CD4-positive, alpha-beta T cell treated with Interferon alpha-2 for 1 hour (primary cell): ENCODE measurements around the gene SLC35F1.

Source experiments
- DNase-seq, 2 donors: peaks; one replicate each; pipeline ENCODE4 v3.0.0-alpha.2; 2020 to 2022

Gene SLC35F1

GRCh38 chr6:118288355-118289124, 381.5 kb downstream of the SLC35F1 start:
- no peak for DNase-seq

GRCh38 chr6:118292558-118292957, 385.5 kb downstream of the SLC35F1 start:
- no peak for DNase-seq

DNA sequence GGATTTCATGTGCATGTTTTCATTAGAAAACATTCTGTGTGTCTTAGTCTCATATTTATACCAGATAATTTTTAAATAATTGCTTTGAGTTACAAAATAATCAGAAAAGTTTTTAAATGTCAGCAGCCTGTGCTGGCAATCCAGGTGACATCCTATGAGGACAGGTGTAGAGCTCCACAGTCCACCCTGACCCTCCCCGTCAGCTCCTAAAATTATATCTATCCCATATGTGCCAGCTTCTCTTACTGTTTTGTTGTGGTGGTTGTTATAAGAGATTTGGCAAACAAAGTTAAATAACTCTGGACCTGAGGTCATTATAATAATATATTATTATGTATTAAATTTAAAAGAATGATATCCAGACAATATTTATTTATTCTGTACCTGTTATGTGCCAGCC, 387.8 kb downstream of the SLC35F1 start:
- no peak for DNase-seq

DNA sequence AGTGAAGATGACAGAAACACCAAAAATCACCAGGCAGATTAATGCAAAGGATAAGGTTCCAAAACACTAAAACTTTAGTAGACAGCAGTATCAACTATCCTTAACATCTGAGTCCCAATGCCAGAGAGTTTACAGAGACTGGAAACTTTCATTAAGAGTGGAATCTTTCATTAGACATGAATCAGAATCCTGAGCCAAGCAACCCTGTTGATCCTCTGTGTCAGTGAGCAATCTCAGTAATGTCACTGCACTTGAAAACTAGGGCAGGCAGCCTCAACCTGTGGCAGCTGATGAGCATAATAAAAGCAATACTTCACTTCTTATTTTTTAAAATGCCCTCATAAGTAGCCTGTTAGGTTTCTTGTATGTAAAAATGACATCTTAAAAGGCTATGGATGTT, 388.3 kb downstream of the SLC35F1 start:
- DNase-seq, result no peak

GRCh38 chr6:118296129-118296901, 389.3 kb downstream of the SLC35F1 start:
- no peak for DNase-seq

DNA sequence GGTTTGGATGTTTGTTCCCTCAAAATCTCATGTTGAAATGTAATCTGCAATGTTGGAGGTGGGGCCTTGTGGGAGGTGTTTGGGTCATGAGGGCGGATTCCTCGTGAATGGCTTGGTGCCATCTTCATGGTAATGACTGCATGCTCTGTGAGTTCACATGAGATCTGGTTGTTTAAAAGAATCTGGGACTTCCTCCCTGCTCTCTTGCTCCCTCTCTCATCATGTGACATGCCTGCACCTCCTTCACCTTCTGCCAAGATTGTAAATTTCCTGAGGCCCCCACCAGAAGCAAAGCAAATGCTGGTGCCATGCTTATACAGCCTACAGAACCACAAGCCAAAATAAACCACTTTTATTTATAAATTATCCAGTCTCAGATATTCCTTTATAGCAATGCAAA, 390.8 kb downstream of the SLC35F1 start:
- no peak for DNase-seq

- no peak for DNase-seq
Measured at GRCh38 chr6:118298476-118299427, 391.7 kb downstream of the SLC35F1 start.

GRCh38 chr6:118299457-118299856, 392.4 kb downstream of the SLC35F1 start:
- no peak for DNase-seq

DNA sequence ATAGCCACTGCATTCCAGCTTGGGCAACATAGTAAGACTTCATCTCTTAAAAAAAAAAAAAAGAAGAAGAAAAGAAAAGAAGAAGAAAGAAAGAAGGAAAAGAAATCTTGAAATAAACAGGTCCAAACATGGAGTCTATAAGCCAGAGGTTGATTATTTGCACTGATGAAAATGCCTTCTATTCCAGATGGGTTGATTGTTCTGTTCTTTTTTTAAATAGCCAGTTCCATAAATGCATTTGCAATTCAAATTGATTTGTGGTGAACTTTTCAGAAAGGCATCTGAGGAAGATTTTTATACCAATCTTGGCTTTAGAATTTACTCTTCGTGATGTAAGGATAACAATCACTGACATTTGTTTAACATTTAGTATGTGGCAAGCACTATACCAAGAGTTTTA, 397.3 kb downstream of the SLC35F1 start:
- DNase-seq, result no peak

- DNase-seq, result no peak
Measured at GRCh38 chr6:118305081-118305480, 398.0 kb downstream of the SLC35F1 start.

- no peak for DNase-seq
Measured at GRCh38 chr6:118306392-118307238, 399.6 kb downstream of the SLC35F1 start.

- DNase-seq, result no peak
Measured at GRCh38 chr6:118307581-118307980, 400.5 kb downstream of the SLC35F1 start.

- DNase-seq, result no peak
Measured at GRCh38 chr6:118309337-118310093, 402.5 kb downstream of the SLC35F1 start.

DNA sequence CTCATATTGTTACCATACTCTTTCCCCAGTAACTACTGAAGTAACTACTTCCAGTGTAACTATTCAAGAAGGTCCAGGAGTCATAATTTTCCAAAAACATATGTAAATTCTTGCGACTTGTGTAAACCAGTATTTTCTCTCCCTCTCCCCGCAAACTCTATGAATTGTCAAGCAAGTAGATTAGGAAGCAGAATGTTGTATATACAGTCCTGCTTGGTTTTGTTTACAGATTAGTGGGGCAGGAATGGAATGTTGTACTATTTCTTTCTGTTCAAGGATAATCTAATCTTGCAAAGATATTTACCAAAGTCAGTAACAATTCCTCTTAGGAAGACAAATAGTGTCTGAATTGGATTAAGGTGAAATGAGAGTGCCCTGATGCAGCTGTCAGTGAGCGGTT, 406.1 kb downstream of the SLC35F1 start:
- no peak for DNase-seq

DNA sequence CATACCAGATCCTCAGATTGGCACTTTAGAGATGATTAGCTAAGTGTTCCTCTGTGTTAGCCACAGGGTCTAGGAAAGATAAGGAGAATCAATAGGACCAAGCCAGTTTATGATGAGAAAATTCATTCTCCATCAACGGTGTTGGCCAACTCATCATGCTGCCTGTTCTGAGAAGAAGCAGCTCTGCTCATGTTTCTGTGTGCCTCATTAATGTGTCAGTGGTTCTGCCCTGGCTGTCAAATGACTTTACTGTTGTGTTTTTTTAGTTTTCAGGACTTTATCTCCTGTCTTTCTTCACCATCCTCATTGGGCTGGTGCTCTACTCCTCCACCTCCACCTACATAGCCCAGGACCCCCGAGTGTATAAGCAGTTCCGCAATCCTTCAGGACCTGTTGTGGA, 406.7 kb downstream of the SLC35F1 start:
- DNase-seq, result no peak

DNA sequence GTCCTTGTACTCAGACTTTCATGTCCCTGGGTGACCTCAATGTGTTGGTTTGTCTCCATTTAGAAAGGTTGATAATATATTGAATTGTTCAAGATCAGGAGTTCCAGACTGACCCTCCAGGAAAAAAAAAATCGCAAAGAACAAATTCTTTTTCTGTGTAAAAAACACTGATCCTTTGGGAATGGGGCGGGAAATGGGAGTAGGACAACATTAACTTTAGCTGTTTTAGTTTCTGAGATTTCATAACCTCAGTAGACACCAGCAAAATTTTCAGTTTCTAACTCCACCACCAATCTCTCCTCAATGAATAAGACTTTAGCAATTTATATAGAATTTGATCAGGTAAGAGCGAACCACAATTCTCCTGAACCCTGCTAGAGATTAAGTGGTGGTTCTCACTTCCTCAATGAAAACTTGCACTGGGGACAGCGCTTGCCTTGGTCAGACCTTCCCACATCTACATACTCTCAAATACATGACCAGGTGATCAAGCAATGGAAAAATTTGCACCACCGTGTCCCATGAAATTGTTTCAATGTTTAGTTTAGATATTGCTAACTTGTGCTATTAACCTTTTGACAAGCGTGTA, 409.8 kb downstream of the SLC35F1 start:
- DNase-seq, result no peak

- no peak for DNase-seq
Measured at GRCh38 chr6:118317581-118318563, 410.8 kb downstream of the SLC35F1 start.

- no peak for DNase-seq
Measured at GRCh38 chr6:118318648-118319047, 411.6 kb downstream of the SLC35F1 start.

DNA sequence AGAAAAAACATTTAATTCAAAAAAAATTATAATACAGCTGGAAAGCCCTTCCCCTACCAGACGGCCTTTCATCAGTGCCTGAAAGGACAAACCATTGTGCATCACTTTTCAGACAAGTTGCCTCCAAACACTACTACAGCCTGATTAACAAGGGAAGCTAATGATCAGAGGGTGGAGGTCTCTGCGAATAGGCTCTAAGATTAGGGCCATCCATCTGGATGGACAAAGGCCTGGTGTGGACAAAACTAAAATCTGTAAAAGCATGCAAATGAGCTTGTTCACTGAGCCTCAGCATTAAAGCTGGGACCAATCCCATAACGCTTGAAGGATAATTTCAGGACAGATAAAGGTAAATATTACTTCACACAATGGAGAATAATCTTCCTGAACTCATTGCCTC, 412.4 kb downstream of the SLC35F1 start:
- no peak for DNase-seq
